HT1080 (cell line): Measurements from ENCODE around the gene PHF19. TPM values are rescaled to one million over a fixed set of nuclear protein-coding genes. Genes with fewer than 3 reads are reported as not detected.

Experiments
- DNase-seq: peaks from one replicate; pipeline ENCODE4 v3.0.0-alpha.2; 2015; ENCODE audit warnings: low read depth
- total RNA-seq: library from RNA; depleted of rRNA; stranded (reverse); fragments of >200 nt; shearing (Covaris generic); gene quantifications from 2 replicates; pipeline ENCODE4 v1.2.3, GENCODE V29; 2014; rRNA removed

PHF19 gene
- total RNA-seq, 1 experiment from 2014 or later: 97.9 TPM

DNA sequence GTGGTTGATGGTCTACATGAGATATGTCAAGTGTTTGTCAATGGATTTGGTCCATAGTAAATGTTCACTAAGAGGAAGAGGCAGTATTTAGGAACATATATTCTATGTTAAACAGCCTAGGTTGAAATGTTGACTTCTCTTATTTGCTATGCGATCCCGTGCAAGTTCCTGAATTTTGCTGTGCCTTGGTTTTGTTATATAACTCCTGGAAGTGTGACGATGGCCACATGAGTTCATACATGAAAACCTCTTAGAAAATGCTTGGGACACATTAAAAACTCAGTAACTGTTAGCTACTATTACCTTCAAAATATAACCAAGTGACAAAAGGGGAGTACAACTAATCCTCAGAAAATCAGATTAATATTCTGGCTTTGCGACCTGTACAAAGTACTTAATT is 61.9 kb downstream of the PHF19 start:
- DNase-seq: no peak

DNA sequence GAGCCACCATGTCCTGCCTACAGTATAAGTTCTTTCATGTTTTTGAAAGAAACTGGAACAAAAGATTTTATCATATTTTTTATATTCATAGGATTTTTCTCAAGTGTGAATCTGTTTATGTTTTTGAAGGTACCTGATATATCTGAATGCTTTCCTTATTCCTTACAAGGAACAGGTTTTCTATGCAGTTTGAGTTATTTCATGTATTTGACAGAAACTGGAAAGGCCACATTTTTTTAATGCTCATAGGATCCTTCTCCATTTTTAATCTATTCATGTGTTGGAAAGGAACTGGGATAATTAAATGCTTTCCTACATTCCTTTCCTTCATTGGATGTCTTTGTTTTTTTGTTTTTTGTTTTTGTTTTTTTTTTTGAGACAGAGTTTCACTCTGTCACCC is 68.1 kb downstream of the PHF19 start:
- no peak for DNase-seq

DNA sequence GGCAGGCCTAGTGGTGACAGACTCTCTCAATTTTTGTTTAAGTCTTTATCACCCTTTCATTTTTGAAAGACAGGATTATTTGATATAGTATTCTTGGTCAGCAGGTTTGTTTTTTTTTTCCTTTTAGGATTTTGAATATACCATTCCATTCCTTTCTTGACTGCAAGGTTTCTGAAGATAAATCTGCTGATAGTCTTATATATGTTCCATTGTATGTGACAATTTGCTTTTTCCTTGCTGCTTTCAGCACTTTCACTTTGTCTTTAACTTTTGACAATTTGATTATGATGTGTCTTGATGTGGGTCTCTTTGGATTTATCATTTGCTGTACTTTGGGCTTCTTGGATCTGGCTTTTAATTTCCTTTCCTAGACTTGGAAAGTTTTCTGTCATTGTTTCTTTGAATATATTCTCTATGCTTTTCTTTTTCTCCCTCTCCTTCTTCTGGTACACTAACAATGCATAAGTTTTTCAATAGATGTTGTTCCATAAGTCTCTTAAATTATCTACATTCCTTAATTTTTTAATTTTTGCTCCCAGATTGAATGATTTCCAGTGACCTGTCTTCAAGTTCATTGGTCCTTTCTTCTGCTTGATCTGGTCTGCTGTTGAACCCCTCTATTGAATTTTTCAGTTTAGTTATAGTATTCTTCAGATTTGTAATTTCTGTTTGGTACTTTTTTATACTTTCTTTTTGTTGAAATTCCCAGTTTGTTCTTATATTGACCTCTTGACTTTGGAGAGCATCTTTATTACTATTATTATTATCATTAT is 69.2 kb downstream of the PHF19 start:
- DNase-seq: no peak

Other genes starting within 250 kb of the PHF19 start
- 3.4 and 4.6 TPM in 2 replicates for gene MEGF9, start 162.7 kb downstream of the PHF19 start, total RNA-seq
- 24.1 and 67.1 TPM in 2 replicates for gene FBXW2, start 83.8 kb downstream of the PHF19 start, total RNA-seq
- gene PSMD5, start 34.3 kb downstream of the PHF19 start, total RNA-seq: 10.4 and 13.2 TPM in 2 replicates
- 0.43 and 0.70 TPM in 2 replicates for gene TRAF1, start 49.6 kb upstream of the PHF19 start, total RNA-seq
- gene C5, start 173.1 kb upstream of the PHF19 start, total RNA-seq: 0.17 and 1.1 TPM in 2 replicates
- 6.1 and 8.1 TPM in 2 replicates for gene CNTRL, start 197.8 kb upstream of the PHF19 start, total RNA-seq